ENCODE results near the gene HSBP1. TPM values are rescaled to one million over a fixed set of nuclear protein-coding genes. Genes with fewer than 3 reads are reported as not detected.
A peak's percentile ranks its signal among the peaks of the same experiment; 100 is the strongest.

HSBP1 gene
- total RNA-seq, 1 experiment from 2014 or later, result 216 TPM

- BruUV-seq (replicated peaks), result no TSS peak
Measured at GRCh38 chr16:83819361-83819760, 11.6 kb downstream of the HSBP1 start.

GRCh38 chr16:83826146-83826913 is 18.6 kb downstream of the HSBP1 start:
- CTCF ChIA-PET, result interaction anchor here (0.6 to 1.2 kb wide), 4 partner anchors 10 to 61 kb away, joined by 3 to 5 read pairs (median 4); no protein-coding TSS in a partner anchor
- no TSS peak for BruUV-seq (replicated peaks)
- H3K4me3 Mint-ChIP-seq (ENCODE audit: low read depth, unreplicated experiment), result peak overlapping the region; percentile 42
- no peak overlapping the region for H3K27ac Mint-ChIP-seq (ENCODE audit: unreplicated experiment)
- peak; percentile 95 for TF ChIP-seq CTCF (IDR thresholded peaks at IDR 0.05; ENCODE audit: unreplicated experiment)
- H3K27me3 Mint-ChIP-seq (ENCODE audit: unreplicated experiment), result peaks cover 30% of the 10 kb centered on the region
- H3K36me3 Mint-ChIP-seq (ENCODE audit: insufficient read depth, unreplicated experiment), result no peaks in the 10 kb centered on the region
- H3K4me1 Mint-ChIP-seq (ENCODE audit: low read depth, unreplicated experiment), result peaks cover 16% of the 10 kb centered on the region
- DNase-seq, result peak; percentile 92
- intact Hi-C loops (cut with micrococcal nuclease; ENCODE audit: unreplicated experiment), result loop anchor here (1.0 to 10.0 kb wide), 4 partner anchors 53 to 239 kb away; partner anchors contain the start of gene OSGIN1
- H3K9me3 Mint-ChIP-seq (ENCODE audit: low read depth, unreplicated experiment), result no peaks in the 10 kb centered on the region

More at GRCh38 chr16:83819361-83819760, 11.6 kb downstream of the HSBP1 start:
- CTCF ChIA-PET, result no interaction called here
- peaks cover 56% of the 10 kb centered on the region for H3K27me3 Mint-ChIP-seq (ENCODE audit: unreplicated experiment)
- H3K27ac Mint-ChIP-seq (ENCODE audit: unreplicated experiment), result no peak overlapping the region
- TF ChIP-seq CTCF (IDR thresholded peaks at IDR 0.05; ENCODE audit: unreplicated experiment), result no peak
- intact Hi-C loops (cut with micrococcal nuclease; ENCODE audit: unreplicated experiment), result no loop called here
- no peak for DNase-seq
- H3K9me3 Mint-ChIP-seq (ENCODE audit: low read depth, unreplicated experiment), result no peaks in the 10 kb centered on the region
- H3K4me1 Mint-ChIP-seq (ENCODE audit: low read depth, unreplicated experiment), result no peaks in the 10 kb centered on the region
- H3K4me3 Mint-ChIP-seq (ENCODE audit: low read depth, unreplicated experiment), result no peak overlapping the region
- no peaks in the 10 kb centered on the region for H3K36me3 Mint-ChIP-seq (ENCODE audit: insufficient read depth, unreplicated experiment)

GRCh38 chr16:83830091-83830768 is 22.5 kb downstream of the HSBP1 start:
- Mint-ChIP-seq H3K36me3 (ENCODE audit: insufficient read depth, unreplicated experiment) (no peaks in the 10 kb centered on the region), H3K4me1 (ENCODE audit: low read depth, unreplicated experiment) (peaks cover 16% of the 10 kb centered on the region), H3K27me3 (ENCODE audit: unreplicated experiment) (peaks cover 9% of the 10 kb centered on the region), H3K4me3 (ENCODE audit: low read depth, unreplicated experiment) (no peak overlapping the region), H3K27ac (ENCODE audit: unreplicated experiment) (no peak overlapping the region), H3K9me3 (ENCODE audit: low read depth, unreplicated experiment) (no peaks in the 10 kb centered on the region)
- CTCF ChIA-PET, result no interaction called here
- intact Hi-C loops (cut with micrococcal nuclease; ENCODE audit: unreplicated experiment), result no loop called here
- no peak for DNase-seq
- no TSS peak for BruUV-seq (replicated peaks)
- TF ChIP-seq CTCF (IDR thresholded peaks at IDR 0.05; ENCODE audit: unreplicated experiment), result no peak

- H3K4me3 Mint-ChIP-seq (ENCODE audit: low read depth, unreplicated experiment), result no peak overlapping the region
- H3K36me3 Mint-ChIP-seq (ENCODE audit: insufficient read depth, unreplicated experiment), result no peaks in the 10 kb centered on the region
- H3K9me3 Mint-ChIP-seq (ENCODE audit: low read depth, unreplicated experiment), result no peaks in the 10 kb centered on the region
- intact Hi-C loops (cut with micrococcal nuclease; ENCODE audit: unreplicated experiment), result no loop called here
- DNase-seq, result no peak
- peaks cover 9% of the 10 kb centered on the region for H3K27me3 Mint-ChIP-seq (ENCODE audit: unreplicated experiment)
- TF ChIP-seq CTCF (IDR thresholded peaks at IDR 0.05; ENCODE audit: unreplicated experiment), result no peak
- H3K4me1 Mint-ChIP-seq (ENCODE audit: low read depth, unreplicated experiment), result peaks cover 12% of the 10 kb centered on the region
- CTCF ChIA-PET, result no interaction called here
- H3K27ac Mint-ChIP-seq (ENCODE audit: unreplicated experiment), result no peak overlapping the region
- BruUV-seq (replicated peaks), result no TSS peak
Measured at GRCh38 chr16:83830769-83831455, 23.1 kb downstream of the HSBP1 start.

Data from Calu3 (cell line).